Natural killer cell (primary cell): ENCODE measurements around the gene CEACAM4. TPM values are rescaled to one million over a fixed set of nuclear protein-coding genes. Genes with fewer than 3 reads are reported as not detected.

Experiments
- ATAC-seq, 3 donors: fragments of 150-1000 bp in 2 of 3; fragments of 200-7000 bp in 1 of 3; cut with Tn5 transposase; 1 replicate in 1 of 3; 2 replicates in 2 of 3; pipeline ENCODE4 v1.10.0; 2021; ENCODE audit warnings: mild to moderate bottlenecking in 2 of 3, moderate library complexity in 2 of 3
- DNase-seq, 2 donors: peaks; one replicate each; pipeline versions ENCODE4 v3.0.0 to v3.0.0-alpha.2; 2013 to 2021; ENCODE audit warnings: mixed read lengths in 1 of 2
- H3K27ac ChIP-seq: one replicate; pipeline ENCODE4 v1.5.1; 2013; ENCODE audit warnings: mild to moderate bottlenecking, low read length
- H3K27me3 ChIP-seq: one replicate; pipeline ENCODE4 v1.6.1; 2013; ENCODE audit warnings: low read length; ENCODE audit not compliant: control insufficient read depth, insufficient read depth
- H3K36me3 ChIP-seq: one replicate; pipeline ENCODE4 v1.6.1; 2013; ENCODE audit warnings: low read length; ENCODE audit not compliant: control insufficient read depth, insufficient read depth
- H3K4me1 ChIP-seq: one replicate; pipeline ENCODE4 v1.6.1; 2013; ENCODE audit warnings: low read length; ENCODE audit not compliant: control insufficient read depth, insufficient read depth
- H3K4me3 ChIP-seq: one replicate; pipeline ENCODE4 v1.5.1; 2013; ENCODE audit warnings: low read length
- H3K9me3 ChIP-seq: one replicate; pipeline ENCODE4 v1.6.1; 2013; ENCODE audit warnings: low read length; ENCODE audit not compliant: control insufficient read depth, insufficient read depth
- H3K27ac Mint-ChIP-seq, 2 donors: one replicate each; pipeline ENCODE4 v1.8.0; 2022; ENCODE audit warnings: mild to moderate bottlenecking in 2 of 2, mixed read lengths in 2 of 2, moderate library complexity in 1 of 2
- H3K27me3 Mint-ChIP-seq, 2 donors: one replicate each; pipeline ENCODE4 v1.8.0; 2022; ENCODE audit warnings: low read depth in 2 of 2, mixed read lengths in 2 of 2
- H3K36me3 Mint-ChIP-seq: one replicate; pipeline ENCODE4 v1.8.0; 2022; ENCODE audit warnings: mixed read lengths
- H3K4me1 Mint-ChIP-seq, 2 donors: one replicate each; pipeline ENCODE4 v1.8.0; 2022; ENCODE audit warnings: mixed read lengths in 2 of 2
- H3K4me3 Mint-ChIP-seq: one replicate; pipeline ENCODE4 v1.8.0; 2022; ENCODE audit warnings: mild to moderate bottlenecking, moderate library complexity, mixed read lengths
- H3K9me3 Mint-ChIP-seq, 2 donors: one replicate each; pipeline ENCODE4 v1.8.0; 2022; ENCODE audit warnings: mixed read lengths in 2 of 2
- CTCF ChIP-seq: fragments of 200-600 bp; IDR thresholded peaks from one replicate; pipeline ENCODE4 v1.8.0; 2022; ENCODE audit warnings: antibody characterized with exemption
- WGBS: methylation state at CpG from one replicate; pipeline ENCODE4 v1.1.7; 2013; ENCODE audit warnings: missing lambda C conversion rate; ENCODE audit not compliant: insufficient coverage; 5-methylcytosine and 5-hydroxymethylcytosine counted together
- intact Hi-C: fragments of 100-400 bp; cut with micrococcal nuclease; formaldehyde crosslinking; loops from one replicate; pipeline ENCODE4 v1.14.2; 2022
- total RNA-seq, 4 donors: library from RNA; stranded (reverse); fragments of 120-200 nt in 1 of 4; gene quantifications; one replicate each; pipeline versions ENCODE4 v1.2.3 to v1.2.4, GENCODE V29; 2013 to 2022

CEACAM4 gene
- total RNA-seq, 3 donors from 2014 or later (not counting 1 experiment from before 2014, with no cell fraction given), result 0.52 to 1.1 (median 0.78) TPM

GRCh38 chr19:41578886-41579285, 48.0 kb downstream of the CEACAM4 start:
- Mint-ChIP-seq H3K27me3 (no peaks in the 10 kb centered on the region), H3K36me3 (peaks cover 39% of the 10 kb centered on the region), H3K4me3 (no peak overlapping the region), H3K27ac (no peak overlapping the region), H3K9me3 (no peaks in the 10 kb centered on the region), H3K4me1 (peaks cover 14 to 18% of the 10 kb centered on the region in 2 donors)
- H3K4me3 ChIP-seq, result no peak overlapping the region
- TF ChIP-seq CTCF, result no peak
- H3K9me3 ChIP-seq, result peaks cover 12% of the 10 kb centered on the region
- no peak overlapping the region for H3K27ac ChIP-seq
- ATAC-seq, result no peak
- H3K36me3 ChIP-seq, result peaks cover 60% of the 10 kb centered on the region
- no peak for DNase-seq
- intact Hi-C loops, result no loop called here
- H3K27me3 ChIP-seq, result no peaks in the 10 kb centered on the region
- WGBS, result 91% methylated on average over 2 of the region's 2 CpGs
- peaks cover 16% of the 10 kb centered on the region for H3K4me1 ChIP-seq

GRCh38 chr19:41577833-41578232, 49.0 kb downstream of the CEACAM4 start:
- Histone ChIP-seq H3K27me3 (no peaks in the 10 kb centered on the region), H3K4me3 (no peak overlapping the region), H3K36me3 (peaks cover 54% of the 10 kb centered on the region), H3K27ac (no peak overlapping the region), H3K9me3 (peaks cover 12% of the 10 kb centered on the region), H3K4me1 (peaks cover 16% of the 10 kb centered on the region)
- H3K4me3 Mint-ChIP-seq, result no peak overlapping the region
- H3K27ac Mint-ChIP-seq, result no peak overlapping the region
- no peak for DNase-seq
- peaks cover 30% of the 10 kb centered on the region for H3K36me3 Mint-ChIP-seq
- intact Hi-C loops, result no loop called here
- H3K4me1 Mint-ChIP-seq, result peaks cover 14 to 18% of the 10 kb centered on the region in 2 donors
- no peaks in the 10 kb centered on the region for H3K9me3 Mint-ChIP-seq
- no peaks in the 10 kb centered on the region for H3K27me3 Mint-ChIP-seq
- no peak for ATAC-seq
- 71% methylated on average over 2 of the region's 2 CpGs for WGBS
- no peak for TF ChIP-seq CTCF

- ATAC-seq (no peak), DNase-seq (no peak)
- Histone ChIP-seq H3K27me3 (no peaks in the 10 kb centered on the region), H3K27ac (no peak overlapping the region), H3K4me1 (peaks cover 16% of the 10 kb centered on the region), H3K4me3 (no peak overlapping the region), H3K36me3 (peaks cover 56% of the 10 kb centered on the region), H3K9me3 (peaks cover 10% of the 10 kb centered on the region)
- Mint-ChIP-seq H3K27ac (peak overlapping the region in 1 of 2 donors; percentile 82), H3K4me3 (no peak overlapping the region), H3K27me3 (no peaks in the 10 kb centered on the region), H3K9me3 (no peaks in the 10 kb centered on the region), H3K36me3 (peaks cover 25% of the 10 kb centered on the region), H3K4me1 (peaks cover 14 to 18% of the 10 kb centered on the region in 2 donors)
- WGBS, result 90% methylated on average over 19 of the region's 19 CpGs
- intact Hi-C loops, result no loop called here
- TF ChIP-seq CTCF, result no peak
Observed at GRCh38 chr19:41577144-41577830, 49.6 kb downstream of the CEACAM4 start.

GRCh38 chr19:41575998-41576397, 50.9 kb downstream of the CEACAM4 start, which contains the start of gene CEACAM21:
TSS of gene CEACAM21 (plus strand) at chr19:41576166. CDS start at chr19:41576275, 109 bp downstream.
- peaks cover 44% of the 10 kb centered on the region for H3K36me3 ChIP-seq
- peaks cover 16% of the 10 kb centered on the region for H3K4me1 ChIP-seq
- Mint-ChIP-seq H3K4me3 (peak within 1 kb of the TSS; percentile 62), H3K9me3 (no peaks in the 10 kb centered on the region), H3K36me3 (peaks cover 12% of the 10 kb centered on the region), H3K4me1 (peaks cover 16 to 21% of the 10 kb centered on the region in 2 donors), H3K27ac (peak within 1 kb of the TSS; percentile 53 to 82), H3K27me3 (no peaks in the 10 kb centered on the region)
- WGBS, result 6% methylated on average over 4 of the region's 4 CpGs
- TF ChIP-seq CTCF, result no peak
- no peaks in the 10 kb centered on the region for H3K27me3 ChIP-seq
- intact Hi-C loops, result no loop called here
- ATAC-seq, result peak; percentile 80 to 87 (median 83)
- H3K4me3 ChIP-seq, result peak within 1 kb of the TSS; percentile 8
- peak in 1 of 2 donors; percentile 66 for DNase-seq
- H3K27ac ChIP-seq, result peak within 1 kb of the TSS; percentile 10
- H3K9me3 ChIP-seq, result no peaks in the 10 kb centered on the region
